ENCODE data around the gene PPP1R3G. TPM values are rescaled to one million over a fixed set of nuclear protein-coding genes. Genes with fewer than 3 reads are reported as not detected.

PPP1R3G gene
- total RNA-seq, 2 donors from 2014 or later = 1.0 to 5.5 TPM

- Histone ChIP-seq H3K4me1 (no peaks in the 10 kb centered on the region), H3K4me3 (no peak overlapping the region), H3K27me3 (no peaks in the 10 kb centered on the region), H3K36me3 (no peaks in the 10 kb centered on the region), H3K27ac (no peak overlapping the region), H3K9ac (ENCODE audit: low read depth in 2 of 2, low read length in 2 of 2) (no peak overlapping the region), H3K9me3 (no peaks in the 10 kb centered on the region)
- DNase-seq = no peak
- intact Hi-C loops (cut with DNase I) = no loop called here
- no peak for TF ChIP-seq CTCF (IDR thresholded peaks at IDR 0.05)
Observed at GRCh38 chr6:5079692-5080091, 5.4 kb upstream of the PPP1R3G start.

DNA sequence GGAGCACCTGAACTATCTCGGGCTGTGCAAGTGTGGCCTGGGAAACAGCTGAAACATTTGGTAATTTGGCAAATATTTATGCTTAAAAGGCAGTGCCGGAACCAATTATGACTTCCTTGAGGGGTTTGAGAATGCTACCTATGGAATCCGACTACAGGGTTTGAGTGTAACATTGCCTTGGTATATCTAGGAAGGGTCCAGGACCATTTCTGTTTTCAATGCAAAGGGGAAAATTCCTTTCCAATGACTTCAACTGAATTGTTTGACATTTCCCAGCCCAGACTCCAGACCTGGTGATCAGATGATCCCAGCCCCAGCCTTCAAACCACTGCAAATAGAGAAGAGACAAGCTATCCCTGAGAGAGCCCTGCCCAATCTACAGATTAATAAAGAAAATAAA is 4.6 kb upstream of the PPP1R3G start:
- H3K27me3 ChIP-seq = no peaks in the 10 kb centered on the region
- H3K9ac ChIP-seq (ENCODE audit: low read depth in 2 of 2, low read length in 2 of 2) = no peak overlapping the region
- no peak for DNase-seq
- no peaks in the 10 kb centered on the region for H3K9me3 ChIP-seq
- TF ChIP-seq CTCF (IDR thresholded peaks at IDR 0.05) = no peak
- intact Hi-C loops (cut with DNase I) = no loop called here
- no peaks in the 10 kb centered on the region for H3K36me3 ChIP-seq
- no peaks in the 10 kb centered on the region for H3K4me1 ChIP-seq
- H3K27ac ChIP-seq = no peak overlapping the region
- no peak overlapping the region for H3K4me3 ChIP-seq

- no peaks in the 10 kb centered on the region for H3K9me3 ChIP-seq
- H3K4me1 ChIP-seq = no peaks in the 10 kb centered on the region
- no peak for DNase-seq
- H3K9ac ChIP-seq (ENCODE audit: low read depth in 2 of 2, low read length in 2 of 2) = no peak overlapping the region
- H3K27me3 ChIP-seq = no peaks in the 10 kb centered on the region
- intact Hi-C loops (cut with DNase I) = no loop called here
- no peaks in the 10 kb centered on the region for H3K36me3 ChIP-seq
- TF ChIP-seq CTCF (IDR thresholded peaks at IDR 0.05) = no peak
- no peak overlapping the region for H3K27ac ChIP-seq
- H3K4me3 ChIP-seq = no peak overlapping the region
Observed at GRCh38 chr6:5081182-5081581, 4.0 kb upstream of the PPP1R3G start.

GRCh38 chr6:5081955-5082354 is 3.2 kb upstream of the PPP1R3G start:
- Histone ChIP-seq H3K36me3 (no peaks in the 10 kb centered on the region), H3K4me1 (no peaks in the 10 kb centered on the region), H3K27me3 (no peaks in the 10 kb centered on the region), H3K9me3 (no peaks in the 10 kb centered on the region), H3K4me3 (no peak overlapping the region), H3K9ac (ENCODE audit: low read depth in 2 of 2, low read length in 2 of 2) (no peak overlapping the region), H3K27ac (no peak overlapping the region)
- intact Hi-C loops (cut with DNase I) = no loop called here
- TF ChIP-seq CTCF (IDR thresholded peaks at IDR 0.05) = no peak
- DNase-seq = no peak

GRCh38 chr6:5082487-5083306 is 2.4 kb upstream of the PPP1R3G start:
- Histone ChIP-seq H3K36me3 (no peaks in the 10 kb centered on the region), H3K4me3 (no peak overlapping the region), H3K4me1 (no peaks in the 10 kb centered on the region), H3K9me3 (no peaks in the 10 kb centered on the region), H3K9ac (ENCODE audit: low read depth in 2 of 2, low read length in 2 of 2) (no peak overlapping the region), H3K27me3 (no peaks in the 10 kb centered on the region), H3K27ac (no peak overlapping the region)
- TF ChIP-seq CTCF (IDR thresholded peaks at IDR 0.05) = no peak
- intact Hi-C loops (cut with DNase I) = no loop called here
- no peak for DNase-seq

All from colonic mucosa (tissue), 4 donors.